Measurements from ENCODE around the gene PRRC2B. TPM values are rescaled to one million over a fixed set of nuclear protein-coding genes. Genes with fewer than 3 reads are reported as not detected.

PRRC2B gene
- total and polyA plus RNA-seq, 5 donors from 2014 or later = 8.1 to 239 (median 10.0) TPM

- no peaks in the 10 kb centered on the region for H3K9me3 Mint-ChIP-seq
These were observed 124.7 kb downstream of the PRRC2B start for GRCh38 chr9:131518553-131518952.

DNA sequence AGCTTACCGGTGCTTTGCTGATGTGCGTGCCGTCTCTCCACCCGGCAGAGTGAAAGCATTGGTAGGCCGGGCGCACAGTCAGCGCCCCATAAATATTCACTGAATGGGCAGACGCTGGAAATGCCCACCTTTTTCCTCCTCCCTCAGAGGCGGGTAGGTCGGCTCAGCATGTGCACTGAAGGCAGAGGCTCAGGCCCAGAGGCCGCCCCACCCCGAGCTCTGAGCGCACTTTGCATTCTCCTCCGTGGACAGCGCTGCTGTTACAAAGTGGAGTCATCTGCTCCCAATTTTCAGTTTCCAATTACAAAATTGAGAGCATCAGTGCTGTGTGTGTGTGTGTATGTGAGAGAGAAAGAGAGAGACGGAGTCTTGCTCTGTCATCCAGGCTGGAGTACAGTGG is 126.6 kb downstream of the PRRC2B start:
- H3K36me3 ChIP-seq (ENCODE audit: control insufficient read depth, insufficient read depth, low read length) = peaks cover 81% of the 10 kb centered on the region
- H3K27me3 ChIP-seq (ENCODE audit: control insufficient read depth, insufficient read depth, low read length) = no peaks in the 10 kb centered on the region
- H3K4me3 Mint-ChIP-seq = no peak overlapping the region
- peaks cover 13% of the 10 kb centered on the region for H3K36me3 Mint-ChIP-seq
- no peaks in the 10 kb centered on the region for H3K9me3 Mint-ChIP-seq
- ATAC-seq (ENCODE audit: low read depth in 2 of 2) (no peak), DNase-seq (no peak)
- H3K4me1 Mint-ChIP-seq = no peaks in the 10 kb centered on the region
- no peak overlapping the region for H3K27ac Mint-ChIP-seq
- no peaks in the 10 kb centered on the region for H3K9me3 ChIP-seq (ENCODE audit: control insufficient read depth in 2 of 2, low read length in 2 of 2)
- H3K27ac ChIP-seq (ENCODE audit: insufficient read depth, low read length, poor library complexity, severe bottlenecking) = no peak overlapping the region
- H3K27me3 Mint-ChIP-seq = no peaks in the 10 kb centered on the region
- H3K4me1 ChIP-seq (ENCODE audit: control insufficient read depth, insufficient read depth, low read length, poor library complexity, severe bottlenecking) = no peaks in the 10 kb centered on the region
- no peak overlapping the region for H3K4me3 ChIP-seq (ENCODE audit: low read depth, low read length)

More at GRCh38 chr9:131518553-131518952, 124.7 kb downstream of the PRRC2B start:
- Mint-ChIP-seq H3K36me3 (peaks cover 13% of the 10 kb centered on the region), H3K27ac (peak overlapping the region in 1 of 3 donors; percentile 66), H3K4me3 (no peak overlapping the region), H3K27me3 (no peaks in the 10 kb centered on the region), H3K4me1 (no peaks in the 10 kb centered on the region)
- no peak for ATAC-seq (ENCODE audit: low read depth in 2 of 2)
- no peaks in the 10 kb centered on the region for H3K9me3 ChIP-seq (ENCODE audit: control insufficient read depth in 2 of 2, low read length in 2 of 2)
- H3K4me3 ChIP-seq (ENCODE audit: low read depth, low read length) = no peak overlapping the region
- H3K27me3 ChIP-seq (ENCODE audit: control insufficient read depth, insufficient read depth, low read length) = no peaks in the 10 kb centered on the region
- no peaks in the 10 kb centered on the region for H3K4me1 ChIP-seq (ENCODE audit: control insufficient read depth, insufficient read depth, low read length, poor library complexity, severe bottlenecking)
- H3K27ac ChIP-seq (ENCODE audit: insufficient read depth, low read length, poor library complexity, severe bottlenecking) = no peak overlapping the region
- H3K36me3 ChIP-seq (ENCODE audit: control insufficient read depth, insufficient read depth, low read length) = peaks cover 74% of the 10 kb centered on the region
- DNase-seq = no peak

GRCh38 chr9:131521203-131521602 is 127.3 kb downstream of the PRRC2B start:
- no peaks in the 10 kb centered on the region for H3K27me3 Mint-ChIP-seq
- H3K4me3 ChIP-seq (ENCODE audit: low read depth, low read length) = no peak overlapping the region
- DNase-seq (no peak), ATAC-seq (ENCODE audit: low read depth in 2 of 2) (no peak)
- no peak overlapping the region for H3K27ac ChIP-seq (ENCODE audit: insufficient read depth, low read length, poor library complexity, severe bottlenecking)
- H3K9me3 Mint-ChIP-seq = no peaks in the 10 kb centered on the region
- H3K4me3 Mint-ChIP-seq = no peak overlapping the region
- H3K4me1 ChIP-seq (ENCODE audit: control insufficient read depth, insufficient read depth, low read length, poor library complexity, severe bottlenecking) = no peaks in the 10 kb centered on the region
- H3K36me3 ChIP-seq (ENCODE audit: control insufficient read depth, insufficient read depth, low read length) = peaks cover 81% of the 10 kb centered on the region
- peaks cover 15% of the 10 kb centered on the region for H3K36me3 Mint-ChIP-seq
- peak overlapping the region in 1 of 3 donors; percentile 89 for H3K27ac Mint-ChIP-seq
- H3K27me3 ChIP-seq (ENCODE audit: control insufficient read depth, insufficient read depth, low read length) = no peaks in the 10 kb centered on the region
- no peaks in the 10 kb centered on the region for H3K9me3 ChIP-seq (ENCODE audit: control insufficient read depth in 2 of 2, low read length in 2 of 2)
- no peaks in the 10 kb centered on the region for H3K4me1 Mint-ChIP-seq

- Mint-ChIP-seq H3K4me3 (peak overlapping the region in 1 of 4 donors; percentile 10), H3K9me3 (no peaks in the 10 kb centered on the region), H3K27ac (peak overlapping the region in 1 of 3 donors; percentile 89)
These were observed 127.9 kb downstream of the PRRC2B start for GRCh38 chr9:131521822-131522221.

DNA sequence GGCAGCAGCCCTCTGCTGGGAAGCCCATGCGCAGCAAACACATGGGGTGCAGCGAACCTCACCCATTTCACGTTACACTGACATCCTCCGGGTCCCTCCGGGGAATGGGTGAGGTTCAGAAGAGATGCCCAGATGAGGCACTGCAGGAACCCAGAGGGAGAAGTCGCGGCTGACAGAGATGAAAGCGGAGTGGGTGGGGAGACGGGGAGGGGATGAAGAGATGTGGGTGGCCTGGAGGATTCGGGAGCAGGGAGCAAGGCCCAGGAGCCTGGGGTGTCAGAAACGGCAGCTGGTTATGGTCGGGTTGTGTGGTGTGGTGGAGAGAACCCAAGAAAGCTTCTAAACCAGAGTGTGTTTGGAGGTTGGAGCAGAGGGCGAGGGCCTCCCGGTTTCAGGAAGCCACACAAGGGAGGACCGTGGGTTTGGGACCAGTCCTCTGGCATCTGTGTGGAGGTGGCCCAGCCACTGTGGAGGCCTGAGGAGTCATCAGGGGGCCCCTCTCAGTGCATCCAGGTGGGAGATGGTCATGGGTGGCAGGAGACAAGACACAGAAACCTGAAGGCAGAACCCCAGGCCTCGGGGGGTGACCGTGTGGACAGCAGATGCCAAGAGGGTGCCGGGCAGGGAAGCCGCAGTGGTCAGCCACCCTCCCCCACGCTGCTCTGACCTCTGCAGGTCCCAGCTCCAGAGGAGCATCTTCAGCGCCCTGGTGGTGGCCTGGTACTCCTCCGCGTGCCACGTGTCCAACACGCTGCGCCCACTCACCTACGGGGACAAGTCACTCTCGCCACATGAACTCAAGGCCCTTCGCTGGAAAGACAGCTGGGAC is 128.6 kb downstream of the PRRC2B start:
- no peaks in the 10 kb centered on the region for H3K4me1 ChIP-seq (ENCODE audit: control insufficient read depth, insufficient read depth, low read length, poor library complexity, severe bottlenecking)
- no peak overlapping the region for H3K27ac ChIP-seq (ENCODE audit: insufficient read depth, low read length, poor library complexity, severe bottlenecking)
- no peaks in the 10 kb centered on the region for H3K27me3 Mint-ChIP-seq
- H3K9me3 Mint-ChIP-seq = no peaks in the 10 kb centered on the region
- ATAC-seq (ENCODE audit: low read depth in 2 of 2) (no peak), DNase-seq (no peak)
- no peak overlapping the region for H3K27ac Mint-ChIP-seq
- no peaks in the 10 kb centered on the region for H3K4me1 Mint-ChIP-seq
- no peaks in the 10 kb centered on the region for H3K27me3 ChIP-seq (ENCODE audit: control insufficient read depth, insufficient read depth, low read length)
- peaks cover 81% of the 10 kb centered on the region for H3K36me3 ChIP-seq (ENCODE audit: control insufficient read depth, insufficient read depth, low read length)
- H3K36me3 Mint-ChIP-seq = peaks cover 21% of the 10 kb centered on the region
- no peak overlapping the region for H3K4me3 ChIP-seq (ENCODE audit: low read depth, low read length)
- no peaks in the 10 kb centered on the region for H3K9me3 ChIP-seq (ENCODE audit: control insufficient read depth in 2 of 2, low read length in 2 of 2)
- peak overlapping the region in 1 of 4 donors; percentile 10 for H3K4me3 Mint-ChIP-seq

More at GRCh38 chr9:131521822-131522221, 127.9 kb downstream of the PRRC2B start:
- Histone ChIP-seq H3K4me3 (ENCODE audit: low read depth, low read length) (no peak overlapping the region), H3K27me3 (ENCODE audit: control insufficient read depth, insufficient read depth, low read length) (no peaks in the 10 kb centered on the region), H3K36me3 (ENCODE audit: control insufficient read depth, insufficient read depth, low read length) (peaks cover 81% of the 10 kb centered on the region), H3K27ac (ENCODE audit: insufficient read depth, low read length, poor library complexity, severe bottlenecking) (no peak overlapping the region), H3K4me1 (ENCODE audit: control insufficient read depth, insufficient read depth, low read length, poor library complexity, severe bottlenecking) (no peaks in the 10 kb centered on the region), H3K9me3 (ENCODE audit: control insufficient read depth in 2 of 2, low read length in 2 of 2) (no peaks in the 10 kb centered on the region)
- ATAC-seq (ENCODE audit: low read depth in 2 of 2) (no peak), DNase-seq (no peak)
- Mint-ChIP-seq H3K36me3 (peaks cover 21% of the 10 kb centered on the region), H3K4me1 (no peaks in the 10 kb centered on the region), H3K27me3 (no peaks in the 10 kb centered on the region)

DNA sequence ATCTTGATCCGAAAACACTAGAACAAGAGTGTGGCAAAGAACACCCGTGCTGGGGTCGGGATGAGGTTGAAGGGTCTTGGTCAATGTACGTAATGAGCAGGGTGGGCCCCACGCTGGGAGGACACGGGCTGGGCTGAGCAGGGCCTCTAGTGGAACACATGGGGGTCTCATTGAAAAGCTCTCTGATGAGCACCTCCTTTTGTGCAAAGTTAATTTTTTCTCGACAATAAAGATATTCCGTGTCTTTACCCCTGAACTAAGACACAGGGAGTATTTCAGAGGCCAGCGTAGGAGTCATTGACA is 129.2 kb downstream of the PRRC2B start:
- peak overlapping the region in 1 of 3 donors; percentile 20 for H3K27ac Mint-ChIP-seq
- peaks cover 25% of the 10 kb centered on the region for H3K36me3 Mint-ChIP-seq
- DNase-seq (no peak), ATAC-seq (ENCODE audit: low read depth in 2 of 2) (no peak)
- no peaks in the 10 kb centered on the region for H3K9me3 Mint-ChIP-seq
- Histone ChIP-seq H3K4me1 (ENCODE audit: control insufficient read depth, insufficient read depth, low read length, poor library complexity, severe bottlenecking) (no peaks in the 10 kb centered on the region), H3K36me3 (ENCODE audit: control insufficient read depth, insufficient read depth, low read length) (peaks cover 79% of the 10 kb centered on the region), H3K27ac (ENCODE audit: insufficient read depth, low read length, poor library complexity, severe bottlenecking) (no peak overlapping the region), H3K27me3 (ENCODE audit: control insufficient read depth, insufficient read depth, low read length) (no peaks in the 10 kb centered on the region), H3K4me3 (ENCODE audit: low read depth, low read length) (no peak overlapping the region), H3K9me3 (ENCODE audit: control insufficient read depth in 2 of 2, low read length in 2 of 2) (no peaks in the 10 kb centered on the region)
- H3K4me1 Mint-ChIP-seq = peaks cover 0 to under 1% (median 0%) of the 10 kb centered on the region in 4 donors
- H3K27me3 Mint-ChIP-seq = no peaks in the 10 kb centered on the region
- no peak overlapping the region for H3K4me3 Mint-ChIP-seq

GRCh38 chr9:131523451-131524435 is 129.9 kb downstream of the PRRC2B start:
- H3K27ac ChIP-seq (ENCODE audit: insufficient read depth, low read length, poor library complexity, severe bottlenecking) = no peak overlapping the region
- Mint-ChIP-seq H3K27ac (peak overlapping the region in 1 of 3 donors; percentile 20), H3K4me1 (peaks cover 0 to 7% (median under 1%) of the 10 kb centered on the region in 4 donors), H3K4me3 (peak overlapping the region in 1 of 4 donors; percentile 38), H3K9me3 (no peaks in the 10 kb centered on the region), H3K36me3 (peaks cover 32% of the 10 kb centered on the region), H3K27me3 (no peaks in the 10 kb centered on the region)
- H3K36me3 ChIP-seq (ENCODE audit: control insufficient read depth, insufficient read depth, low read length) = peaks cover 78% of the 10 kb centered on the region
- no peak overlapping the region for H3K4me3 ChIP-seq (ENCODE audit: low read depth, low read length)
- DNase-seq (no peak), ATAC-seq (ENCODE audit: low read depth in 2 of 2) (no peak)
- no peaks in the 10 kb centered on the region for H3K27me3 ChIP-seq (ENCODE audit: control insufficient read depth, insufficient read depth, low read length)
- no peaks in the 10 kb centered on the region for H3K9me3 ChIP-seq (ENCODE audit: control insufficient read depth in 2 of 2, low read length in 2 of 2)
- H3K4me1 ChIP-seq (ENCODE audit: control insufficient read depth, insufficient read depth, low read length, poor library complexity, severe bottlenecking) = no peaks in the 10 kb centered on the region

Measured in CD4-positive, CD25-positive, alpha-beta regulatory T cell (primary cell).